NCI-H748 (cell line): ENCODE measurements around the gene SLC30A7.

Source experiments
- DNase-seq: peaks from one replicate; lab custom pipeline; 2025; ENCODE audit not compliant: unreplicated experiment; lab: John Stamatoyannopoulos, UW

Gene SLC30A7

GRCh38 chr1:101025283-101025656 lies 129.4 kb downstream of the SLC30A7 start:
- DNase-seq = peak; percentile 46

- DNase-seq = peak; percentile 94
Observed at GRCh38 chr1:101025657-101026429, 130.0 kb downstream of the SLC30A7 start, which contains the start of gene DPH5. Gene DPH5 (minus strand): TSS chr1:101025784. CDS start chr1:101025443, 341 bp downstream.

- DNase-seq = no peak
Observed at GRCh38 chr1:101026430-101026788, 130.5 kb downstream of the SLC30A7 start.

- DNase-seq = no peak
Observed at GRCh38 chr1:101027194-101027772, 131.4 kb downstream of the SLC30A7 start.

- DNase-seq = no peak
Observed at GRCh38 chr1:101028466-101028865, 132.6 kb downstream of the SLC30A7 start.

GRCh38 chr1:101029184-101029583 lies 133.3 kb downstream of the SLC30A7 start:
- DNase-seq = no peak

DNA sequence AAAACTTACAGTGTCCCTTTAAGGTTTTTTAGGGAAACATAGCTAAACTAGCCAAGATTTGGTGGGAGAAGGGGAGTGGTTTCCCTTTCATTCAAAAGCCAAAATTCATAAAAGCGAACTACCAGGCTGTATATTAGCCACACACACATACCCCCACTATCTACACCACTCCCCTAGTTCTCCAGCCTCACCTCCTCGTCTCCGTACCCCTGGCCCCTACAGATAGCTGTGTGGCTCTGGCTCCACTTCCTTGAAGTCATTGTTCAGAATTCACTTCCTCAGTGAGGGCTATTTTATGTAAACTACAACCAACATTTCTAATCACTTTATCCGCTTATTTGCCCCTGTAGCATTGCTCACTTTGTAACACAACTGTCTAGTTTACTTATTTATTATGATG lies 135.0 kb downstream of the SLC30A7 start:
- no peak for DNase-seq
